ENCODE measurements around the gene COL23A1.

The COL23A1 gene

GRCh38 chr5:178224403-178224802 is 365.8 kb downstream of the COL23A1 start:
- no peak overlapping the region for H3K4me3 ChIP-seq (ENCODE audit: low read length)
- DNase-seq (ENCODE audit: low read depth): no peak
- TF ChIP-seq CTCF (conservative IDR thresholded peaks at IDR 0.05; ENCODE audit: low read depth, low read length): no peak

GRCh38 chr5:178223828-178224335 is 366.3 kb downstream of the COL23A1 start:
- no peak overlapping the region for H3K4me3 ChIP-seq (ENCODE audit: low read length)

GRCh38 chr5:178223196-178223773 is 366.9 kb downstream of the COL23A1 start:
- no peak overlapping the region for H3K4me3 ChIP-seq (ENCODE audit: low read length)
- DNase-seq (ENCODE audit: low read depth): no peak
- no peak for TF ChIP-seq CTCF (conservative IDR thresholded peaks at IDR 0.05; ENCODE audit: low read depth, low read length)

More at GRCh38 chr5:178223828-178224335, 366.3 kb downstream of the COL23A1 start:
- DNase-seq (ENCODE audit: low read depth): peak; percentile 55
- peak; percentile 32 for TF ChIP-seq CTCF (conservative IDR thresholded peaks at IDR 0.05; ENCODE audit: low read depth, low read length)

GRCh38 chr5:178222292-178222691 is 367.9 kb downstream of the COL23A1 start:
- no peak overlapping the region for H3K4me3 ChIP-seq (ENCODE audit: low read length)
- no peak for DNase-seq (ENCODE audit: low read depth)
- TF ChIP-seq CTCF (conservative IDR thresholded peaks at IDR 0.05; ENCODE audit: low read depth, low read length): no peak

- DNase-seq (ENCODE audit: low read depth): no peak
- no peak overlapping the region for H3K4me3 ChIP-seq (ENCODE audit: low read length)
- no peak for TF ChIP-seq CTCF (conservative IDR thresholded peaks at IDR 0.05; ENCODE audit: low read depth, low read length)
Measured at GRCh38 chr5:178221853-178222252, 368.3 kb downstream of the COL23A1 start.

- DNase-seq (ENCODE audit: low read depth): no peak
- no peak overlapping the region for H3K4me3 ChIP-seq (ENCODE audit: low read length)
- no peak for TF ChIP-seq CTCF (conservative IDR thresholded peaks at IDR 0.05; ENCODE audit: low read depth, low read length)
Measured at GRCh38 chr5:178221282-178221681, 368.9 kb downstream of the COL23A1 start.

GRCh38 chr5:178218827-178219226 is 371.4 kb downstream of the COL23A1 start:
- no peak for TF ChIP-seq CTCF (conservative IDR thresholded peaks at IDR 0.05; ENCODE audit: low read depth, low read length)
- H3K4me3 ChIP-seq (ENCODE audit: low read length): no peak overlapping the region
- no peak for DNase-seq (ENCODE audit: low read depth)
